Prostate gland (tissue), 2 donors: Measurements from ENCODE around the gene EXOC6.

Experiments
- CTCF ChIP-seq, 4 experiments: fragments of 200-600 bp in 2 of 4; fragments of 450-650 bp in 2 of 4; sonication (generic) in 2 of 4; IDR thresholded peaks; 1 replicate in 3 of 4; 2 replicates in 1 of 4; pipeline ENCODE4 v1.5.1; 2016 to 2019; ENCODE audit warnings: antibody characterized with exemption in 4 of 4, mild to moderate bottlenecking in 2 of 4, moderate library complexity in 2 of 4
- POLR2A ChIP-seq: fragments of 450-650 bp; IDR thresholded peaks from one replicate; pipeline ENCODE4 v1.6.1; 2016; ENCODE audit warnings: antibody characterized with exemption, mild to moderate bottlenecking
- POLR2AphosphoS5 ChIP-seq: sonication (generic); formaldehyde crosslinking; IDR thresholded peaks from one replicate; pipeline ENCODE4 v1.6.1; 2017; ENCODE audit warnings: antibody characterized with exemption

- TF ChIP-seq CTCF (IDR thresholded peaks at IDR 0.05) (no peak), POLR2A (no peak), POLR2AphosphoS5 (no peak)
Observed at GRCh38 chr10:93064874-93065660, 216.7 kb downstream of the EXOC6 start.
